SIG-M5 (cell line): ENCODE measurements around the gene STYXL1.
A peak's percentile ranks its signal among the peaks of the same experiment; 100 is the strongest.

ENCODE experiments used
- DNase-seq: peaks from one replicate; lab custom pipeline; 2025; lab: John Stamatoyannopoulos, UW

Gene STYXL1

GRCh38 chr7:75955331-75955955 is 92.4 kb downstream of the STYXL1 start:
- DNase-seq = no peak

DNA sequence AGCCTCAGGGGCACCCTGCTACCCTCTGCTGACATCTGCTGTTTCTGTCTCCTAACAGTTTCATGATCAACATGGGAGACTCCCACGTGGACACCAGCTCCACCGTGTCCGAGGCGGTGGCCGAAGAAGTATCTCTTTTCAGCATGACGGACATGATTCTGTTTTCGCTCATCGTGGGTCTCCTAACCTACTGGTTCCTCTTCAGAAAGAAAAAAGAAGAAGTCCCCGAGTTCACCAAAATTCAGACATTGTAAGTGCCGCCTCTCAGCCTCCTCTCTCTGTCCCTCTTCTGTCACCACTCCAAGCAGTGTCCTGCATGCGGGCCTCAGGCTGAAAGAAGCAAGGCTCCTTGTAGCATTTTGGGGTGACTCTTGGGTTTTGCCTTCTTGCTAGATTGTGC is 93.9 kb downstream of the STYXL1 start:
- no peak for DNase-seq

DNA sequence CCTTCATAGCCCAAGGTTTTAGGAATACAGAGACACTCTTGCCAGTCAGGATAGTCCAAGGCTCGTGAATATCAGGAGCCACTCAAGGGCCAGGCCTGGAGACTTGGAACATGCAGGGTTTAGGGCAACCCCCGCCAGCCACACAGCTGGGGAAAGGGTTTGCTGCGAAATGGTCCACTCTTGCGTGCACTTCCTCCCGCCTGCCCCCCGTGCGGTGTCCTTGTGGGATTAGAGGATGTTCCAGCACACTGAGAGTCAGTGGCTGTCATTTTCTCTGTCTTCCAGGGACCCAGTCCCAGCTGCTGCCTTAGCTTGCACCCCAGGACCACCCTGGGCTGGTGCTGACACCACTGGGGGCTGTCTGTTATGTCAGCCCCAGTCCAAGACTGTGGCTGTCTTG is 94.4 kb downstream of the STYXL1 start:
- DNase-seq = no peak

GRCh38 chr7:75951506-75951905 is 96.3 kb downstream of the STYXL1 start:
- peak; percentile 87 for DNase-seq

GRCh38 chr7:75950111-75950681 is 97.6 kb downstream of the STYXL1 start:
- no peak for DNase-seq

DNA sequence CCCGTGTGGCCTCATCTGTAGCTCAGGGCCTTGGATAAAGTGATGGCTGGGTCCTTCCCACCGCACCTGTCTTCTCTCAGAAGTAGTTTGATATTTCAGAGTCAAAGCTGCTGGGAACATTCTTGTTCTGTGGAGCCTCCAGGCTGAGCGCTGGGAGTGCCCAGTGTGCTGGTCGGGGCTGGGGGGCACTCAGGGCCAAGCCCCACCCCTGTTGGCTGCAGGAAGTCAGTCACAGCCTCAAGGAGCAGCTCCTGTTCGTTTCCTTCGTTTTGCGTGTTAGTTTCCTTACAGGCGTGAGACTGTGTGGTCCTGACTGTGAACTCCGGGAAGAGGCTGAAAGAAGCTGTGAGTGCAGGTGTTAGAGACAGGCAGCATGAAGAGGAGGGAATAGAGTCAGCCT is 99.6 kb downstream of the STYXL1 start:
- DNase-seq = no peak
